Measurements from ENCODE around the gene PTPRU. TPM values are rescaled to one million over a fixed set of nuclear protein-coding genes. Genes with fewer than 3 reads are reported as not detected.

PTPRU gene
- total and polyA plus RNA-seq, 2 of the 8 experiments (the other 6 are each of a cell fraction or from before 2014, with no cell fraction given) = 33.8 to 41.8 TPM

DNA sequence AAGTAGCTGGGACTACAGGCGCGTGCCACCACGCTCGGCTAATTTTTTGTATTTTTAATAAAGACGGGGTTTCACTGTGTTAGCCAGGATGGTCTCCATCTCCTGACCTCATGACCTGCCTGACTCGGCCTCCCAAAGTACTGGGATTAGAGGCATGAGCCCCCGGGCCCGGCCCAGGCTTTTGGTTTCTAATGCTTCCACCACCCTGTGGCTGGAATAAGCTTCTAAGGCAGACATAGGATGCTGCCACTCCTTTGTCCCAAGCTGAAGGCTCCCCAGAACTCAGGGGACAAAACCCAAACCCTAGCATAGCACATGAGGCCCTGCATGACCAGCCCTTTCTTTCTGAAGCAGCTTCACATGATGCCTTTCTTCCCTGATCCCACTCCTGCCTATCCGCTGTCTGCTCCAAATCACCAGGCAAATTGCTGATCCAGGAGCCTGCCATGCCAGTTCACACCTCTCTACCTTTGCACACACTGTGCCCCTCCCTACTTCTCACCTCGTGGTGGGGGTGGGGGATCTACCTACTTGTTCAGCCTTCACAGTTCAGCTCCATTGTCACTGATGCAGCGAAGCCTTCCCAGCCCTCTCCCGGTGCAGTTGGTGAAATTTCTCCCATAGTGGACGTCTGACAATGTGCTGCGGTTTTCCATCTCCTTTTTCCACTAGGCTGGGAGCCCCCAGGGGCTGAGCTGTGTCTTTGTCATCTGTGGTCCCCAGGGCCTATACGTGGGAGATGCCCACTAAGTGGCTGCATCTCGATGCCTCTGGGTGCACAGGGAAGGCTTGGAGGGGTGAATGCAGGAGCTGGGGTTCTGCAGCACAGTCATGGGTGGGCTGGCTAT is 6.9 kb downstream of the PTPRU start:
- H3K23ac ChIP-seq (ENCODE audit: insufficient read length) = no peak overlapping the region
- no peak overlapping the region for H2AK5ac ChIP-seq (ENCODE audit: low read depth, low read length)
- DNase-seq (ENCODE audit: low read depth in 1 of 2, low spot score in 2 of 2) (no peak), FAIRE-seq (no peak)
- peaks cover 2 to 17% (median 13%) of the 10 kb centered on the region in 4 experiments for H3K27me3 ChIP-seq (replicated peaks in 1 of 4; ENCODE audit: control insufficient read depth in 3 of 4, extremely low read depth in 1 of 4, insufficient read depth in 3 of 4, low read length in 3 of 4)
- no peaks in the 10 kb centered on the region for H3K9me3 ChIP-seq (ENCODE audit: insufficient read depth in 2 of 2, low read depth in 1 of 2, low read length in 1 of 2)
- peaks cover 3% of the 10 kb centered on the region for H3K23me2 ChIP-seq (ENCODE audit: low read depth, low read length)
- no peak overlapping the region for H3K27ac ChIP-seq (ENCODE audit: low read depth, low read length)
- H3K36me3 ChIP-seq (ENCODE audit: control insufficient read depth in 2 of 4, insufficient read depth in 4 of 4, low read length in 3 of 4) = no peaks in the 10 kb centered on the region; a peak in 1 of 8 replicates
- H3K79me2 ChIP-seq (ENCODE audit: control insufficient read depth in 1 of 2, insufficient read depth in 2 of 2, low read length in 2 of 2) = no peaks in the 10 kb centered on the region
- H3K4me1 ChIP-seq (replicated peaks in 1 of 4; ENCODE audit: control insufficient read depth in 3 of 4, insufficient read depth in 4 of 4, low read length in 3 of 4) = peaks cover 10 to 23% (median 18%) of the 10 kb centered on the region in 4 experiments
- H3K56ac ChIP-seq (replicated peaks; ENCODE audit: insufficient read length, low read depth, low read length) = no peak overlapping the region
- no peak overlapping the region for H4K91ac ChIP-seq (replicated peaks; ENCODE audit: insufficient read length, low read length)
- H3K9ac ChIP-seq (replicated peaks in 1 of 4; ENCODE audit: extremely low read depth in 1 of 4, low read depth in 3 of 4, low read length in 3 of 4) = no peak overlapping the region
- H4K8ac ChIP-seq (ENCODE audit: extremely low read depth, insufficient read depth, low read length) = peak overlapping the region; percentile 43
- no peak overlapping the region for H4K5ac ChIP-seq (ENCODE audit: insufficient read length, low read depth, low read length)
- ChIA-PET CTCF (ENCODE audit: partially characterized antibody) (interaction anchor here (0.6 to 12.3 kb wide), 20 partner anchors 10 to 461 kb away, joined by 3 to 113 read pairs (median 4); no protein-coding TSS in a partner anchor), POLR2A (ENCODE audit: partially characterized antibody) (interaction anchor here (0.7 to 0.8 kb wide), 3 partner anchors 12 to 83 kb away, joined by 3 to 4 read pairs (median 3); no protein-coding TSS in a partner anchor)
- H2BK120ac ChIP-seq (replicated peaks; ENCODE audit: low read depth, low read length) = no peak overlapping the region
- H3K4ac ChIP-seq (replicated peaks; ENCODE audit: insufficient read length, low read depth, low read length) = no peak overlapping the region
- WGBS, 2 experiments (ENCODE audit: extremely low coverage in 1 of 2, insufficient coverage in 1 of 2, insufficient read length in 1 of 2, insufficient replicate concordance in 2 of 2, low coverage in 1 of 2, low lambda C conversion rate in 2 of 2, missing lambda C conversion rate in 1 of 2) = 86% methylated on average over 16 of the region's 16 CpGs; no CpG with 5 or more reads in 1 of the 2 experiments
- no peak overlapping the region for H3K4me2 ChIP-seq (ENCODE audit: insufficient read depth in 1 of 2, low read depth in 2 of 2, low read length in 2 of 2)
- peaks cover 0 to 1% of the 10 kb centered on the region in 2 experiments for H4K20me1 ChIP-seq (replicated peaks in 1 of 2; ENCODE audit: control insufficient read depth in 1 of 2, insufficient read depth in 2 of 2, low read length in 2 of 2)
- H2BK20ac ChIP-seq (ENCODE audit: low read length) = no peak overlapping the region
- no peak overlapping the region for H2AFZ ChIP-seq (ENCODE audit: low read length)
- peaks cover 7% of the 10 kb centered on the region for H3K79me1 ChIP-seq (ENCODE audit: low read depth, low read length)
- no peak overlapping the region for H2BK15ac ChIP-seq (ENCODE audit: low read length)
- H3K14ac ChIP-seq (ENCODE audit: insufficient read length) = no peak overlapping the region
- H3K18ac ChIP-seq (ENCODE audit: extremely low read depth, low read length) = peak overlapping the region; percentile 55
- H2BK5ac ChIP-seq (ENCODE audit: low read depth, low read length) = peak overlapping the region; percentile 18; the same call in 1 of the 2 replicates
- peak overlapping the region; percentile 60; the same call in 1 of the 2 replicates for H2BK12ac ChIP-seq (ENCODE audit: low read depth, low read length)
- no peak overlapping the region for H3K4me3 ChIP-seq (ENCODE audit: extremely low read depth in 1 of 4, insufficient read depth in 2 of 4, low read depth in 3 of 4, low read length in 4 of 4)
- no peak for TF ChIP-seq ZNF274 (IDR thresholded peaks at IDR 0.05; ENCODE audit: borderline replicate concordance, extremely low read depth, low read length)
- TF ChIP-seq GTF2F1 (IDR thresholded peaks at IDR 0.05; ENCODE audit: borderline replicate concordance, low read depth, low read length) = no peak
- TF ChIP-seq, protein P1, sequence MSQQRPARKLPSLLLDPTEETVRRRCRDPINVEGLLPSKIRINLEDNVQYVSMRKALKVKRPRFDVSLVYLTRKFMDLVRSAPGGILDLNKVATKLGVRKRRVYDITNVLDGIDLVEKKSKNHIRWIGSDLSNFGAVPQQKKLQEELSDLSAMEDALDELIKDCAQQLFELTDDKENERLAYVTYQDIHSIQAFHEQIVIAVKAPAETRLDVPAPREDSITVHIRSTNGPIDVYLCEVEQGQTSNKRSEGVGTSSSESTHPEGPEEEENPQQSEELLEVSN (IDR thresholded peaks at IDR 0.05) = 0 out of 2 replicates have a peak, but pooled peaks have one; percentile 11
- no peak for TF ChIP-seq EZH2 (IDR thresholded peaks at IDR 0.05; ENCODE audit: low read depth, low read length, severe bottlenecking)
- TF ChIP-seq NRF1 (IDR thresholded peaks at IDR 0.05; ENCODE audit: low read depth, low read length) = no peak

Measured in H1 (cell line).